DND-41 (cell line): Measurements from ENCODE around the gene ZNF101.

Source experiments
- CTCF ChIP-seq: IDR thresholded peaks from 2 replicates; pipeline ENCODE4 v1.5.1; 2012; ENCODE audit warnings: borderline replicate concordance, low read length, moderate library complexity, mild to moderate bottlenecking; ENCODE audit not compliant: poor library complexity, severe bottlenecking; ENCODE audit errors: extremely low read depth
- EZH2 ChIP-seq: IDR thresholded peaks from 3 replicates; pipeline ENCODE4 v1.6.1; 2012; ENCODE audit warnings: borderline replicate concordance, low read depth, mild to moderate bottlenecking, moderate library complexity, low read length, inconsistent platforms; ENCODE audit not compliant: severe bottlenecking

DNA sequence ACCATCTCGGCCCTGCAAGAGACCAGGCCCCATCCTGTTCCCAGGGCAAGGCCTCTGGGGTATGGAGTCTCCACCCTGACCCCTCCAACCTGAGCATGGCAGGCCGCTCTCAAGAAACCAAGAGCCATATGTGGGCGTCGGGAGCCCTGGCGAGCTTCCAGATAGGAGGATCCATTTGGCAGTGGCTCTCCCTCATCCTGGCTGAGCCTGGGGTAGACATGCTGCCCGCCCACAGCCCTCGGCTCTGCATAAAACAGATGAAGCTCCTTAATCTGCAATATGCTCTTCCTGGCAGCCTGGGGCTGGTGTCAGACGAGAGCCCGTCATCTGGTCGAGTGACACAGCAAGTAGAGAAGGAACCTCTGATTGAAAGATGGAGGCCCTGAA, 11.2 kb upstream of the ZNF101 start:
- TF ChIP-seq CTCF (no peak), EZH2 (no peak)
